NCI-H1694 treated with DMSO at 0.1 percent for 48 hours (cell line): ENCODE results near the gene PPARD.
"Not testable (repeated sequence)": the region's sequence is repeated elsewhere in the genome, so short reads cannot be mapped to it uniquely, and the experiment has no call there.

Experiments used
- DNase-seq: peaks from one replicate; lab custom pipeline; 2025; lab: John Stamatoyannopoulos, UW

PPARD gene

GRCh38 chr6:35312076-35312800 lies 30.1 kb upstream of the PPARD start:
- no peak for DNase-seq

- DNase-seq, result no peak
Measured at GRCh38 chr6:35312807-35313206, 29.6 kb upstream of the PPARD start.

- no peak for DNase-seq
Measured at GRCh38 chr6:35317483-35318195, 24.7 kb upstream of the PPARD start.

- peak; percentile 23 for DNase-seq
Measured at GRCh38 chr6:35318196-35319171, 23.9 kb upstream of the PPARD start.

- no peak for DNase-seq
Measured at GRCh38 chr6:35319346-35320030, 22.9 kb upstream of the PPARD start.

GRCh38 chr6:35320031-35320410 lies 22.3 kb upstream of the PPARD start:
- DNase-seq, result no peak

GRCh38 chr6:35321091-35321490 lies 21.3 kb upstream of the PPARD start:
- no peak for DNase-seq

GRCh38 chr6:35327349-35328027 lies 14.9 kb upstream of the PPARD start:
- peak; percentile 31 for DNase-seq

- DNase-seq, result no peak
Measured at GRCh38 chr6:35328108-35328723, 14.1 kb upstream of the PPARD start.

GRCh38 chr6:35328965-35329364 lies 13.4 kb upstream of the PPARD start:
- not testable (repeated sequence) for DNase-seq

- no peak for DNase-seq
Measured at GRCh38 chr6:35330541-35331119, 11.7 kb upstream of the PPARD start.

- peak; percentile 34 for DNase-seq
Measured at GRCh38 chr6:35332074-35332887, 10.1 kb upstream of the PPARD start.

GRCh38 chr6:35341557-35341956 lies 801 bp upstream of the PPARD start:
- DNase-seq, result no peak

- no peak for DNase-seq
Measured at GRCh38 chr6:35343092-35343834, 905 bp downstream of the PPARD start.

- no peak for DNase-seq
Measured at GRCh38 chr6:35343835-35344550, 1.6 kb downstream of the PPARD start.

GRCh38 chr6:35351422-35351821 lies 9.1 kb downstream of the PPARD start:
- DNase-seq, result no peak

- no peak for DNase-seq
Measured at GRCh38 chr6:35352735-35353134, 10.4 kb downstream of the PPARD start.
